Breast epithelium (tissue), 4 donors: ENCODE measurements around the gene TNNT2. TPM values are rescaled to one million over a fixed set of nuclear protein-coding genes. Genes with fewer than 3 reads are reported as not detected.
A peak's percentile ranks its signal among the peaks of the same experiment; 100 is the strongest.

Experiments used
- DNase-seq, 2 donors: peaks; one replicate each; pipeline ENCODE4 v3.0.0-alpha.2; 2019; ENCODE audit warnings: low spot score in 2 of 2
- H3K27ac ChIP-seq, 2 donors: fragments of 200-600 bp; sonication (generic) in 1 of 2; one replicate each; pipeline ENCODE4 v1.5.1; 2016 to 2019; ENCODE audit warnings: mild to moderate bottlenecking in 1 of 2
- H3K27me3 ChIP-seq, 2 donors: fragments of 200-600 bp; sonication (generic) in 1 of 2; one replicate each; pipeline versions ENCODE4 v1.5.1 to v1.6.0; 2017 to 2019; ENCODE audit warnings: control low read depth in 1 of 2, mild to moderate bottlenecking in 1 of 2
- H3K36me3 ChIP-seq: fragments of 200-600 bp; one replicate; pipeline ENCODE4 v1.5.1; 2019
- H3K4me1 ChIP-seq, 2 donors: fragments of 200-600 bp; sonication (generic); one replicate each; pipeline ENCODE4 v1.5.1; 2016 to 2019; ENCODE audit warnings: control low read depth in 1 of 2
- H3K4me3 ChIP-seq, 3 donors: fragments of 200-600 bp; sonication (generic); 1 replicate in 2 of 3; 2 replicates in 1 of 3; pipeline ENCODE4 v1.5.1; 2016 to 2019; ENCODE audit warnings: mild to moderate bottlenecking in 3 of 3, moderate library complexity in 2 of 3
- H3K9me3 ChIP-seq, 2 donors: fragments of 200-600 bp; sonication (generic) in 1 of 2; one replicate each; pipeline ENCODE4 v1.5.1; 2016 to 2019; ENCODE audit warnings: control low read depth in 1 of 2
- POLR2A ChIP-seq: fragments of 450-650 bp; IDR thresholded peaks from one replicate; pipeline ENCODE4 v1.6.1; 2016; ENCODE audit warnings: antibody characterized with exemption, mild to moderate bottlenecking, moderate library complexity
- POLR2AphosphoS5 ChIP-seq, 3 donors: sonication (generic); formaldehyde crosslinking; IDR thresholded peaks; one replicate each; pipeline ENCODE4 v1.6.1; 2017; ENCODE audit warnings: antibody characterized with exemption in 3 of 3
- intact Hi-C: fragments of 100-400 bp; cut with DNase I; formaldehyde crosslinking; loops from one replicate; pipeline ENCODE4 v1.15.1; 2023; ENCODE audit warnings: low total_unique reads
- total RNA-seq, 3 donors: library from RNA; depleted of rRNA; stranded (reverse); fragments of >200 nt; gene quantifications; one replicate each; pipeline ENCODE4 v1.1.0, GENCODE V29; 2016
- TF ChIP-seq, protein P1 (sequence below), 3 donors: fragments of 450-650 bp; IDR thresholded peaks; one replicate each; pipeline ENCODE4 v1.5.1; 2016 to 2017; ENCODE audit warnings: antibody characterized with exemption in 3 of 3, mild to moderate bottlenecking in 3 of 3, moderate library complexity in 3 of 3

TNNT2 gene
- total RNA-seq, 3 donors from 2014 or later = 1.3 to 2.6 TPM; not detected in 1

DNA sequence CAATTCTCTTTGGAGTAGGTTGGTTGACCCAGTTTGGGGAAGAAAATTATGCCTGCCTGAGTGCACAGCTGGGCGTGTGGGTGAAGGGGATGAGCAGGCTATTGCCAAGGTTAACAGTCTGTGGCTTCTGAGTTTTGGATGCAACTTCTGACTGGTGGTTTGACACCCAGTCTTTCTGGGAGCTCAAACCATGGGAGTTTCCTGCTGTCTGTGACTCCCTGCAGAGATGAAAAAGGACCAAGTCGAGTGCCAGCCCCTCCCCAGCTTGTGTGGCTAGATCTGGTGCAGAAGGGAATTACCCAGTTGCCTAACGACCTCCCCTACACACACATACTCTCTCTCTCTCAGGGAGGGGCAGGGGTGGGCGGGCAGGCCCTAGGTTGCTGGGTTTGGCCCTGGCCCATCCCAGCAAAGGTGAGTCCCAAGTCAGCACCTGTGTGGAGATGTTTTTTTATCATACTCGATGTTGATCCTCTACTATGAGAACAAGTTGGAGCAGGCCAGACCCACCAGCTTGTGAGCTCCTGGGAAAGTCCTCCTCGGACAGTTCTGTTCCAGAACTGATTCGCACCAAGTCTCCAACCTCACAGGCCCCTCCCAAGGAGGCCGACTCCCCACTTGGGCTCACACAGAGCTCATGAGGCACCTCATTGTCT lies 66.0 kb downstream of the TNNT2 start:
- intact Hi-C loops = loop anchor here (5.0 kb wide), 1 partner anchor 109 kb away; no protein-coding TSS in a partner anchor
- H3K9me3 ChIP-seq = no peaks in the 10 kb centered on the region
- H3K36me3 ChIP-seq = no peaks in the 10 kb centered on the region
- no peak for TF ChIP-seq POLR2A
- TF ChIP-seq POLR2AphosphoS5 (IDR thresholded peaks at IDR 0.05) = no peak
- TF ChIP-seq, protein P1, sequence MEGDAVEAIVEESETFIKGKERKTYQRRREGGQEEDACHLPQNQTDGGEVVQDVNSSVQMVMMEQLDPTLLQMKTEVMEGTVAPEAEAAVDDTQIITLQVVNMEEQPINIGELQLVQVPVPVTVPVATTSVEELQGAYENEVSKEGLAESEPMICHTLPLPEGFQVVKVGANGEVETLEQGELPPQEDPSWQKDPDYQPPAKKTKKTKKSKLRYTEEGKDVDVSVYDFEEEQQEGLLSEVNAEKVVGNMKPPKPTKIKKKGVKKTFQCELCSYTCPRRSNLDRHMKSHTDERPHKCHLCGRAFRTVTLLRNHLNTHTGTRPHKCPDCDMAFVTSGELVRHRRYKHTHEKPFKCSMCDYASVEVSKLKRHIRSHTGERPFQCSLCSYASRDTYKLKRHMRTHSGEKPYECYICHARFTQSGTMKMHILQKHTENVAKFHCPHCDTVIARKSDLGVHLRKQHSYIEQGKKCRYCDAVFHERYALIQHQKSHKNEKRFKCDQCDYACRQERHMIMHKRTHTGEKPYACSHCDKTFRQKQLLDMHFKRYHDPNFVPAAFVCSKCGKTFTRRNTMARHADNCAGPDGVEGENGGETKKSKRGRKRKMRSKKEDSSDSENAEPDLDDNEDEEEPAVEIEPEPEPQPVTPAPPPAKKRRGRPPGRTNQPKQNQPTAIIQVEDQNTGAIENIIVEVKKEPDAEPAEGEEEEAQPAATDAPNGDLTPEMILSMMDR (IDR thresholded peaks at IDR 0.05) = no peak
- no peaks in the 10 kb centered on the region for H3K27me3 ChIP-seq
- no peak overlapping the region for H3K4me3 ChIP-seq
- peaks cover 19 to 48% of the 10 kb centered on the region in 2 donors for H3K4me1 ChIP-seq
- peak in 1 of 2 donors; percentile 63 for DNase-seq
- H3K27ac ChIP-seq = peak overlapping the region; percentile 97

DNA sequence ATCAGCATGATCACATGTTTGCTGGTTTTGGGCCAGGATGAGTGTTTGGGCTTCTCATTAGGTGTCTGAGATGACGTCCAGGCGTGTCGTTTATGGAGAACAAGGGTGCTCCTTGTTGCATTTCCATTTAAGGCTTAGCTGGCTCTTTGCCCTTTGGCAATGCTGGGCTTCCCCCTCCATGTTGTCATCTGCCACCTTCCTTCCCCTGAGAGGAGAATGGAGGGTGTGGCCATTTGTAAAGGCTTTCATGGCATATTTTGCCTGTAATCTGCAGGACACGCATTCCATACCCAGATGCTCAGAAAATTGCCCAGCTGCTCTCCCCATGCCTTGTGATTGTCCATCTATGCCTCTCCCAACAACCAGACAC lies 66.5 kb downstream of the TNNT2 start:
- H3K36me3 ChIP-seq = no peaks in the 10 kb centered on the region
- no peaks in the 10 kb centered on the region for H3K9me3 ChIP-seq
- TF ChIP-seq, protein P1 (IDR thresholded peaks at IDR 0.05) = no peak
- TF ChIP-seq POLR2A = no peak
- peak in 2 of 3 donors; percentile 50 to 62 for TF ChIP-seq POLR2AphosphoS5 (IDR thresholded peaks at IDR 0.05)
- intact Hi-C loops = loop anchor here (5.0 kb wide), 1 partner anchor 109 kb away; no protein-coding TSS in a partner anchor
- peaks cover 19 to 48% of the 10 kb centered on the region in 2 donors for H3K4me1 ChIP-seq
- H3K4me3 ChIP-seq = no peak overlapping the region
- no peaks in the 10 kb centered on the region for H3K27me3 ChIP-seq
- DNase-seq = peak; percentile 58 to 94
- peak overlapping the region; percentile 97 for H3K27ac ChIP-seq

DNA sequence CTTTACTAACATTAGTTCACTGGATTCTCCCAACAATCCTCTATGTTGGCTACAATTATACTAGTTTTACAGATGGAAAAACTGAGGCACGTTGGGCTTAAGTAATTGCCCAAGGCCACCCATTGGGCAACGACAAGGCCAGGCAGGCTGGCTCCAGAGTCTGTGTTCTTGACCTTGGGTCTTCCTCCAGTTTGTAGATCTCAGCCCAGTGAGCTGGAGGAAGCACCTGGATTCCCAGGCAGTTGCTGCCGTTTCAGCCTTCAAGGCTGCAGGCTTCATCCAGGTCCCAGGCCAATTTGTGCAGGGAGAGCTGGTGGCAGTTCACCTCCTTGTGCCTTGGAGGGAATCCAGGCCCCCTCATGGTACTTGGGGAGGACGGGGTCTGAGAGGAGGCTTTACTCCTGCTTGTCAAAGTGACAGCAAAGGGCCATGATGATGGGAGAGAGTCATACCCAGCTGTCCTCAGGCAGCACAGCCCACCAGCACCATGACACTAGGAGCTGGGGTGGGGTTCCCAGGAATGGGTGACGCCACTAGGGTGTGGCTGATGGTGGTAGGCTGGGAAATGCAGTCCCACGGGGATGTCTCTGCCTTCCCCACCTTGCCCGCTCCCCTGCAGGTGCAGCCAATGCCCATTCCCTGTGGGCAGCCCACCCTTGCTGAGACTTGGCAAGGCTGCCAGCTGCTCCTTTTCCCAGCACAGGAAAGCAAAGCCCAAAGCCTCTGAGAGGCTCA lies 67.1 kb downstream of the TNNT2 start:
- Histone ChIP-seq H3K9me3 (no peaks in the 10 kb centered on the region), H3K27ac (peak overlapping the region; percentile 97), H3K4me1 (peaks cover 19 to 48% of the 10 kb centered on the region in 2 donors), H3K27me3 (no peaks in the 10 kb centered on the region), H3K36me3 (no peaks in the 10 kb centered on the region), H3K4me3 (no peak overlapping the region)
- intact Hi-C loops = loop anchor here (5.0 kb wide), 1 partner anchor 108 kb away; no protein-coding TSS in a partner anchor
- no peak for DNase-seq
- TF ChIP-seq POLR2AphosphoS5 (IDR thresholded peaks at IDR 0.05) (peak in 1 of 3 donors; percentile 37), POLR2A (no peak)
- TF ChIP-seq, protein P1 (IDR thresholded peaks at IDR 0.05) = no peak

DNA sequence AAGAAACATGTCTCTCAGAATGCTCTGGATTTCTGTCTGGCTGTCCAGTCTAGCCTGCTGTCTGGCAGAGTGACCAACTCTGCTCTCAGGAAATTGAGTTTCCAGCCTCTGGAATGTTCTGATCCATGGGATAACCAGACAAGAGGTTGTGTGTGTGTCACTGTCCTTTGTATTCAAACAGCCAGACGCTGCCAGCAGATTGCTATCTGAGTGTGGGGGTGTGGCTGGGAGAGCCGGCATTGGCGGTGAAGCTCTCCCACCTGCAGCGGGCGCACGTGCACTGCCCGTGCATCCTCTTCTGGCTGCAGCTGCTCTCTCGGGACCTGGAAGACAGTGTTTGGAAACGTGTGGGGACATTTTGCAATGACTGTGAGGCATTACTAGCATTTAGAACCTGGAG lies 68.1 kb downstream of the TNNT2 start:
- peak overlapping the region in 1 of 3 donors; percentile 35 for H3K4me3 ChIP-seq
- no peaks in the 10 kb centered on the region for H3K36me3 ChIP-seq
- peak; percentile 97 to 99 for DNase-seq
- H3K27me3 ChIP-seq = no peaks in the 10 kb centered on the region
- no peaks in the 10 kb centered on the region for H3K9me3 ChIP-seq
- TF ChIP-seq POLR2A (no peak), POLR2AphosphoS5 (IDR thresholded peaks at IDR 0.05) (peak; percentile 90 to 96 (median 93))
- TF ChIP-seq, protein P1 (IDR thresholded peaks at IDR 0.05) = peak in 2 of 3 donors; percentile 13 to 31
- peak overlapping the region; percentile 97 for H3K27ac ChIP-seq
- peaks cover 19 to 48% of the 10 kb centered on the region in 2 donors for H3K4me1 ChIP-seq
- intact Hi-C loops = no loop called here

Other genes starting within 250 kb of the TNNT2 start
- 100 to 1,000 TPM in 1 of 3 donors, 10 to 100 TPM in 2; 48.3 to 104 (median 99.8) TPM for gene TMEM9, start 223.2 kb downstream of the TNNT2 start, total RNA-seq
- gene IGFN1, start 186.9 kb downstream of the TNNT2 start, total RNA-seq = 1 to 10 TPM in 1 of 3 donors, under 1 TPM in 2; 0.33 to 1.3 (median 0.59) TPM
- 10 to 100 TPM in 2 of 3 donors, under 1 TPM in 1; 0.96 to 22.5 (median 12.1) TPM for gene PKP1, start 94.2 kb downstream of the TNNT2 start, total RNA-seq
- gene LAD1, start 21.6 kb upstream of the TNNT2 start, total RNA-seq = 10 to 100 TPM in 2 of 3 donors, not detected in 1; 13.1 to 18.0 TPM
- gene TNNI1, start 44.0 kb upstream of the TNNT2 start, total RNA-seq = under 1 TPM in 2 of 3 donors, not detected in 1; 0.15 to 0.66 TPM
- 100 to 1,000 TPM in 1 of 3 donors, 10 to 100 TPM in 2; 65.7 to 116 (median 92.7) TPM for gene PHLDA3, start 91.5 kb upstream of the TNNT2 start, total RNA-seq
- 1,000 to 10,000 TPM in 1 of 3 donors, 100 to 1,000 TPM in 2; 186 to 1,491 (median 767) TPM for gene CSRP1, start 129.4 kb upstream of the TNNT2 start, total RNA-seq
- 10 to 100 TPM; 11.3 to 31.5 (median 22.7) TPM for gene NAV1, start 161.4 kb upstream of the TNNT2 start, total RNA-seq